DND-41 (cell line): Measurements from ENCODE around the gene IFNL3.

Source experiments
- CTCF ChIP-seq: IDR thresholded peaks from 2 replicates; pipeline ENCODE4 v1.5.1; 2012; ENCODE audit warnings: borderline replicate concordance, low read length, moderate library complexity, mild to moderate bottlenecking; ENCODE audit not compliant: poor library complexity, severe bottlenecking; ENCODE audit errors: extremely low read depth
- EZH2 ChIP-seq: IDR thresholded peaks from 3 replicates; pipeline ENCODE4 v1.6.1; 2012; ENCODE audit warnings: borderline replicate concordance, low read depth, mild to moderate bottlenecking, moderate library complexity, low read length, inconsistent platforms; ENCODE audit not compliant: severe bottlenecking

GRCh38 chr19:39276740-39277139 lies 31.9 kb upstream of the IFNL3 start:
- TF ChIP-seq CTCF (no peak), EZH2 (no peak)
